GM23338 (cell line): Measurements from ENCODE around the gene C9orf40. TPM values are rescaled to one million over a fixed set of nuclear protein-coding genes. Genes with fewer than 3 reads are reported as not detected.

Experiments used
- ATAC-seq: fragments of 200-7000 bp; cut with Tn5 transposase; 3 replicates; pipeline ENCODE4 v1.9.1; 2020
- DNase-seq: peaks from one replicate; pipeline ENCODE4 v3.0.0-alpha.2; 2015; ENCODE audit warnings: low spot score
- H2AFZ ChIP-seq: fragments of 200-600 bp; sonication (generic); 2 replicates; pipeline ENCODE4 v1.8.0; 2016; ENCODE audit warnings: antibody characterized with exemption, mild to moderate bottlenecking, moderate library complexity
- H3F3A ChIP-seq: fragments of 200-600 bp; sonication (generic); replicated peaks from 2 replicates; pipeline ENCODE4 v1.8.0; 2017; ENCODE audit warnings: antibody characterized with exemption, mixed run types, low read depth
- H3K27ac ChIP-seq: fragments of 200-600 bp; sonication (generic); 2 replicates; pipeline ENCODE4 v1.6.1; 2016; ENCODE audit warnings: low read depth
- H3K27me3 ChIP-seq: fragments of 200-600 bp; sonication (generic); 2 replicates; pipeline ENCODE4 v1.8.0; 2016; ENCODE audit warnings: mild to moderate bottlenecking, mixed run types, moderate library complexity; ENCODE audit not compliant: insufficient read depth
- H3K36me3 ChIP-seq: fragments of 200-600 bp; sonication (generic); 2 replicates; pipeline ENCODE4 v1.8.0; 2016; ENCODE audit warnings: mild to moderate bottlenecking; ENCODE audit not compliant: insufficient read depth
- H3K4me1 ChIP-seq: fragments of 200-600 bp; sonication (generic); 2 replicates; pipeline ENCODE4 v1.8.0; 2016; ENCODE audit warnings: mild to moderate bottlenecking, moderate library complexity; ENCODE audit not compliant: insufficient read depth
- H3K4me2 ChIP-seq: fragments of 200-600 bp; sonication (generic); 2 replicates; pipeline ENCODE4 v1.7.1; 2017; ENCODE audit warnings: mixed run types
- H3K4me3 ChIP-seq: fragments of 200-600 bp; sonication (generic); 2 replicates; pipeline ENCODE4 v1.6.1; 2016; ENCODE audit warnings: mixed run types
- H3K79me2 ChIP-seq: fragments of 200-600 bp; sonication (generic); replicated peaks from 2 replicates; pipeline ENCODE4 v1.8.0; 2017; ENCODE audit warnings: mild to moderate bottlenecking; ENCODE audit not compliant: insufficient read depth
- H3K9me2 ChIP-seq: fragments of 200-600 bp; sonication (generic); 2 replicates; pipeline ENCODE4 v1.8.0; 2017; ENCODE audit not compliant: insufficient read depth
- H4K20me1 ChIP-seq: fragments of 200-600 bp; sonication (generic); replicated peaks from 2 replicates; pipeline ENCODE4 v1.8.0; 2017; ENCODE audit warnings: mild to moderate bottlenecking; ENCODE audit not compliant: insufficient read depth
- H3K27ac Mint-ChIP-seq: 2 replicates; pipeline ENCODE4 v1.8.0; 2020; ENCODE audit warnings: inconsistent platforms, mild to moderate bottlenecking, moderate library complexity, mixed read lengths
- H3K27me3 Mint-ChIP-seq: 3 replicates; pipeline ENCODE4 v1.8.0; 2022; ENCODE audit warnings: low read depth, mild to moderate bottlenecking, moderate library complexity, mixed read lengths, inconsistent platforms; ENCODE audit not compliant: insufficient read depth, poor library complexity
- H3K36me3 Mint-ChIP-seq: 3 replicates; pipeline ENCODE4 v1.8.0; 2021; ENCODE audit warnings: low read depth, mild to moderate bottlenecking, inconsistent platforms, moderate library complexity, mixed read lengths
- H3K4me1 Mint-ChIP-seq: 3 replicates; pipeline ENCODE4 v1.8.0; 2020; ENCODE audit warnings: mild to moderate bottlenecking, inconsistent platforms, mixed read lengths
- H3K4me3 Mint-ChIP-seq: 3 replicates; pipeline ENCODE4 v1.8.0; 2021; ENCODE audit warnings: moderate library complexity, mild to moderate bottlenecking, inconsistent platforms, mixed read lengths
- H3K9me3 Mint-ChIP-seq: 3 replicates; pipeline ENCODE4 v1.8.0; 2020; ENCODE audit warnings: moderate library complexity, mild to moderate bottlenecking, inconsistent platforms, mixed read lengths
- NANOG ChIP-seq: IDR thresholded peaks from 2 replicates; pipeline ENCODE4 v1.6.1; 2016; ENCODE audit warnings: antibody characterized with exemption, borderline replicate concordance
- STAT1 ChIP-seq: IDR thresholded peaks from one replicate; pipeline ENCODE4 v1.6.1; 2016; ENCODE audit warnings: antibody characterized with exemption; ENCODE audit not compliant: unreplicated experiment
- polyA plus RNA-seq: library from polyadenylated mRNA; unstranded; fragments of >200 nt; fragmentation: Nextera tagmentation; extraction: Ambion mirVana; gene quantifications from 2 replicates; pipeline ENCODE4 v1.2.1, GENCODE V29; 2016
- total RNA-seq: library from RNA; depleted of rRNA; stranded (reverse); fragments of >200 nt; shearing (Covaris generic); gene quantifications from 2 replicates; pipeline ENCODE4 v1.2.3, GENCODE V29; 2014
- TF ChIP-seq, protein P1 (sequence below), 2 experiments: fragments of 200-600 bp in 1 of 2; sonication (generic) in 1 of 2; conservative IDR thresholded peaks; 2 replicates each; pipeline versions ENCODE4 v1.5.1 to v1.6.1; 2016 to 2017; ENCODE audit warnings: antibody characterized with exemption in 2 of 2, low read depth in 2 of 2, mild to moderate bottlenecking in 2 of 2, moderate library complexity in 1 of 2
- TF ChIP-seq, protein P2 (sequence below): IDR thresholded peaks from 2 replicates; pipeline ENCODE4 v1.6.1; 2016; ENCODE audit warnings: antibody characterized with exemption
- TF ChIP-seq, protein P3 (sequence below): IDR thresholded peaks from one replicate; pipeline ENCODE4 v1.6.1; 2018; ENCODE audit warnings: antibody characterized with exemption; ENCODE audit not compliant: unreplicated experiment
- TF ChIP-seq, protein P4 (sequence below): fragments of 250-450 bp; sonication (Bioruptor Pico); IDR thresholded peaks from 2 replicates; pipeline ENCODE4 v1.5.0; 2020; ENCODE audit warnings: mild to moderate bottlenecking, moderate library complexity

The C9orf40 gene
- total and polyA plus RNA-seq, 2 experiments from 2014 or later: 11.1 to 11.4 TPM

DNA sequence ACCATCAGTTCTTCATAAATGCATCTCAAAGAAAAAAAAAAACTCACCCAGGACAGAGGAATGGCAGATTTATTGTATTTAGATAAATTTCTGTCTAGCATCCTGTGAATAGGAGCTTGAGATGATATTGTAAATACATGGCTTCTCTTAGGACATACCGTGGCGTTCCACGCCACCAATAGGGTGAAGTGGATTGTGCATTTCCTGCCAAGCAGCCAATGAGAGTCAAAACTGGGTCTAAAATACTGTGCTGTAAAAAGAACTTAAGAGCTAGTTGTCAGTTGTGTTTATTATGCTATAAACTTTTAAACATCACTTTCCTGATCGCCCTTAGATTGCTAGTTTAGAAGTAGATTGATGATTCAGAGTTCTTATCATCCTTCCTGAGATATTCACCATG lies 44.0 kb downstream of the C9orf40 start:
- Histone ChIP-seq H2AFZ (peak overlapping the region; percentile 78), H3K9me2 (0 out of 2 replicates have a peak, but pooled peaks cover 3% of the 10 kb centered on the region), H4K20me1 (no peaks in the 10 kb centered on the region), H3K27me3 (no peaks in the 10 kb centered on the region), H3K36me3 (no peaks in the 10 kb centered on the region), H3K4me3 (no peak overlapping the region), H3K4me1 (no peaks in the 10 kb centered on the region), H3K79me2 (no peaks in the 10 kb centered on the region), H3K4me2 (no peak overlapping the region), H3K27ac (no peak overlapping the region), H3F3A (no peaks in the 10 kb centered on the region)
- no peak for TF ChIP-seq NANOG
- TF ChIP-seq, protein P1, sequence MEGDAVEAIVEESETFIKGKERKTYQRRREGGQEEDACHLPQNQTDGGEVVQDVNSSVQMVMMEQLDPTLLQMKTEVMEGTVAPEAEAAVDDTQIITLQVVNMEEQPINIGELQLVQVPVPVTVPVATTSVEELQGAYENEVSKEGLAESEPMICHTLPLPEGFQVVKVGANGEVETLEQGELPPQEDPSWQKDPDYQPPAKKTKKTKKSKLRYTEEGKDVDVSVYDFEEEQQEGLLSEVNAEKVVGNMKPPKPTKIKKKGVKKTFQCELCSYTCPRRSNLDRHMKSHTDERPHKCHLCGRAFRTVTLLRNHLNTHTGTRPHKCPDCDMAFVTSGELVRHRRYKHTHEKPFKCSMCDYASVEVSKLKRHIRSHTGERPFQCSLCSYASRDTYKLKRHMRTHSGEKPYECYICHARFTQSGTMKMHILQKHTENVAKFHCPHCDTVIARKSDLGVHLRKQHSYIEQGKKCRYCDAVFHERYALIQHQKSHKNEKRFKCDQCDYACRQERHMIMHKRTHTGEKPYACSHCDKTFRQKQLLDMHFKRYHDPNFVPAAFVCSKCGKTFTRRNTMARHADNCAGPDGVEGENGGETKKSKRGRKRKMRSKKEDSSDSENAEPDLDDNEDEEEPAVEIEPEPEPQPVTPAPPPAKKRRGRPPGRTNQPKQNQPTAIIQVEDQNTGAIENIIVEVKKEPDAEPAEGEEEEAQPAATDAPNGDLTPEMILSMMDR (conservative IDR thresholded peaks at IDR 0.05; ENCODE audit: low read depth in 2 of 2): 0 out of 4 replicates have a peak, but pooled peaks of 1 of the 2 experiments have one; percentile 8
- Mint-ChIP-seq H3K27me3 (no peaks in the 10 kb centered on the region), H3K27ac (no peak overlapping the region), H3K9me3 (peaks cover 3% of the 10 kb centered on the region; the same call in 1 of the 3 replicates), H3K4me1 (no peaks in the 10 kb centered on the region), H3K4me3 (no peak overlapping the region), H3K36me3 (no peaks in the 10 kb centered on the region)
- no peak for ATAC-seq
- DNase-seq: no peak

DNA sequence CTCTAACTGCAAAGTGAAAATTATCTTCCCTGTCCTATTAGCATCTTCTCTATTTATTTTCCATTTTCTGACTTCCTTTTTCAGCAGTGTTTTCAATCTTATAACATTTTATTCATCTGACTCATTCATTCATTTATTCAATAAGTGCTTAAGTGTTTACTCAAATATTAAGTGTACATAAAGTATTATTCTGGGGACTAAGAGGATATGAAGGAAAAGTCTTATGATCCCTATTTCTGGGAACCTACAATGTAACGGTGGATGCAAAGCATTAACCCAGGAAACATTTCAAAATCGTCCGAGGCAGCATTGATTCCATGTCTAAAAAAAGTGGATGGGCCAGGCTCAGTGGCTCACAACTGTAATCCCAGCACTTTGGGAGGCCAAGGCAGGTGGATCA lies 45.6 kb downstream of the C9orf40 start:
- Histone ChIP-seq H3K4me1 (no peaks in the 10 kb centered on the region), H3K4me3 (no peak overlapping the region), H3F3A (no peaks in the 10 kb centered on the region), H3K27ac (no peak overlapping the region), H3K9me2 (0 out of 2 replicates have a peak, but pooled peaks cover 3% of the 10 kb centered on the region), H2AFZ (no peak overlapping the region), H3K4me2 (no peak overlapping the region), H3K27me3 (no peaks in the 10 kb centered on the region), H3K36me3 (no peaks in the 10 kb centered on the region), H3K79me2 (no peaks in the 10 kb centered on the region), H4K20me1 (no peaks in the 10 kb centered on the region)
- no peaks in the 10 kb centered on the region for H3K36me3 Mint-ChIP-seq
- TF ChIP-seq, protein P2, sequence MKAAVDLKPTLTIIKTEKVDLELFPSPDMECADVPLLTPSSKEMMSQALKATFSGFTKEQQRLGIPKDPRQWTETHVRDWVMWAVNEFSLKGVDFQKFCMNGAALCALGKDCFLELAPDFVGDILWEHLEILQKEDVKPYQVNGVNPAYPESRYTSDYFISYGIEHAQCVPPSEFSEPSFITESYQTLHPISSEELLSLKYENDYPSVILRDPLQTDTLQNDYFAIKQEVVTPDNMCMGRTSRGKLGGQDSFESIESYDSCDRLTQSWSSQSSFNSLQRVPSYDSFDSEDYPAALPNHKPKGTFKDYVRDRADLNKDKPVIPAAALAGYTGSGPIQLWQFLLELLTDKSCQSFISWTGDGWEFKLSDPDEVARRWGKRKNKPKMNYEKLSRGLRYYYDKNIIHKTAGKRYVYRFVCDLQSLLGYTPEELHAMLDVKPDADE: no peak
- no peak for TF ChIP-seq STAT1
- TF ChIP-seq, protein P3, sequence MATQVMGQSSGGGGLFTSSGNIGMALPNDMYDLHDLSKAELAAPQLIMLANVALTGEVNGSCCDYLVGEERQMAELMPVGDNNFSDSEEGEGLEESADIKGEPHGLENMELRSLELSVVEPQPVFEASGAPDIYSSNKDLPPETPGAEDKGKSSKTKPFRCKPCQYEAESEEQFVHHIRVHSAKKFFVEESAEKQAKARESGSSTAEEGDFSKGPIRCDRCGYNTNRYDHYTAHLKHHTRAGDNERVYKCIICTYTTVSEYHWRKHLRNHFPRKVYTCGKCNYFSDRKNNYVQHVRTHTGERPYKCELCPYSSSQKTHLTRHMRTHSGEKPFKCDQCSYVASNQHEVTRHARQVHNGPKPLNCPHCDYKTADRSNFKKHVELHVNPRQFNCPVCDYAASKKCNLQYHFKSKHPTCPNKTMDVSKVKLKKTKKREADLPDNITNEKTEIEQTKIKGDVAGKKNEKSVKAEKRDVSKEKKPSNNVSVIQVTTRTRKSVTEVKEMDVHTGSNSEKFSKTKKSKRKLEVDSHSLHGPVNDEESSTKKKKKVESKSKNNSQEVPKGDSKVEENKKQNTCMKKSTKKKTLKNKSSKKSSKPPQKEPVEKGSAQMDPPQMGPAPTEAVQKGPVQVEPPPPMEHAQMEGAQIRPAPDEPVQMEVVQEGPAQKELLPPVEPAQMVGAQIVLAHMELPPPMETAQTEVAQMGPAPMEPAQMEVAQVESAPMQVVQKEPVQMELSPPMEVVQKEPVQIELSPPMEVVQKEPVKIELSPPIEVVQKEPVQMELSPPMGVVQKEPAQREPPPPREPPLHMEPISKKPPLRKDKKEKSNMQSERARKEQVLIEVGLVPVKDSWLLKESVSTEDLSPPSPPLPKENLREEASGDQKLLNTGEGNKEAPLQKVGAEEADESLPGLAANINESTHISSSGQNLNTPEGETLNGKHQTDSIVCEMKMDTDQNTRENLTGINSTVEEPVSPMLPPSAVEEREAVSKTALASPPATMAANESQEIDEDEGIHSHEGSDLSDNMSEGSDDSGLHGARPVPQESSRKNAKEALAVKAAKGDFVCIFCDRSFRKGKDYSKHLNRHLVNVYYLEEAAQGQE: no peak
- TF ChIP-seq, protein P4, sequence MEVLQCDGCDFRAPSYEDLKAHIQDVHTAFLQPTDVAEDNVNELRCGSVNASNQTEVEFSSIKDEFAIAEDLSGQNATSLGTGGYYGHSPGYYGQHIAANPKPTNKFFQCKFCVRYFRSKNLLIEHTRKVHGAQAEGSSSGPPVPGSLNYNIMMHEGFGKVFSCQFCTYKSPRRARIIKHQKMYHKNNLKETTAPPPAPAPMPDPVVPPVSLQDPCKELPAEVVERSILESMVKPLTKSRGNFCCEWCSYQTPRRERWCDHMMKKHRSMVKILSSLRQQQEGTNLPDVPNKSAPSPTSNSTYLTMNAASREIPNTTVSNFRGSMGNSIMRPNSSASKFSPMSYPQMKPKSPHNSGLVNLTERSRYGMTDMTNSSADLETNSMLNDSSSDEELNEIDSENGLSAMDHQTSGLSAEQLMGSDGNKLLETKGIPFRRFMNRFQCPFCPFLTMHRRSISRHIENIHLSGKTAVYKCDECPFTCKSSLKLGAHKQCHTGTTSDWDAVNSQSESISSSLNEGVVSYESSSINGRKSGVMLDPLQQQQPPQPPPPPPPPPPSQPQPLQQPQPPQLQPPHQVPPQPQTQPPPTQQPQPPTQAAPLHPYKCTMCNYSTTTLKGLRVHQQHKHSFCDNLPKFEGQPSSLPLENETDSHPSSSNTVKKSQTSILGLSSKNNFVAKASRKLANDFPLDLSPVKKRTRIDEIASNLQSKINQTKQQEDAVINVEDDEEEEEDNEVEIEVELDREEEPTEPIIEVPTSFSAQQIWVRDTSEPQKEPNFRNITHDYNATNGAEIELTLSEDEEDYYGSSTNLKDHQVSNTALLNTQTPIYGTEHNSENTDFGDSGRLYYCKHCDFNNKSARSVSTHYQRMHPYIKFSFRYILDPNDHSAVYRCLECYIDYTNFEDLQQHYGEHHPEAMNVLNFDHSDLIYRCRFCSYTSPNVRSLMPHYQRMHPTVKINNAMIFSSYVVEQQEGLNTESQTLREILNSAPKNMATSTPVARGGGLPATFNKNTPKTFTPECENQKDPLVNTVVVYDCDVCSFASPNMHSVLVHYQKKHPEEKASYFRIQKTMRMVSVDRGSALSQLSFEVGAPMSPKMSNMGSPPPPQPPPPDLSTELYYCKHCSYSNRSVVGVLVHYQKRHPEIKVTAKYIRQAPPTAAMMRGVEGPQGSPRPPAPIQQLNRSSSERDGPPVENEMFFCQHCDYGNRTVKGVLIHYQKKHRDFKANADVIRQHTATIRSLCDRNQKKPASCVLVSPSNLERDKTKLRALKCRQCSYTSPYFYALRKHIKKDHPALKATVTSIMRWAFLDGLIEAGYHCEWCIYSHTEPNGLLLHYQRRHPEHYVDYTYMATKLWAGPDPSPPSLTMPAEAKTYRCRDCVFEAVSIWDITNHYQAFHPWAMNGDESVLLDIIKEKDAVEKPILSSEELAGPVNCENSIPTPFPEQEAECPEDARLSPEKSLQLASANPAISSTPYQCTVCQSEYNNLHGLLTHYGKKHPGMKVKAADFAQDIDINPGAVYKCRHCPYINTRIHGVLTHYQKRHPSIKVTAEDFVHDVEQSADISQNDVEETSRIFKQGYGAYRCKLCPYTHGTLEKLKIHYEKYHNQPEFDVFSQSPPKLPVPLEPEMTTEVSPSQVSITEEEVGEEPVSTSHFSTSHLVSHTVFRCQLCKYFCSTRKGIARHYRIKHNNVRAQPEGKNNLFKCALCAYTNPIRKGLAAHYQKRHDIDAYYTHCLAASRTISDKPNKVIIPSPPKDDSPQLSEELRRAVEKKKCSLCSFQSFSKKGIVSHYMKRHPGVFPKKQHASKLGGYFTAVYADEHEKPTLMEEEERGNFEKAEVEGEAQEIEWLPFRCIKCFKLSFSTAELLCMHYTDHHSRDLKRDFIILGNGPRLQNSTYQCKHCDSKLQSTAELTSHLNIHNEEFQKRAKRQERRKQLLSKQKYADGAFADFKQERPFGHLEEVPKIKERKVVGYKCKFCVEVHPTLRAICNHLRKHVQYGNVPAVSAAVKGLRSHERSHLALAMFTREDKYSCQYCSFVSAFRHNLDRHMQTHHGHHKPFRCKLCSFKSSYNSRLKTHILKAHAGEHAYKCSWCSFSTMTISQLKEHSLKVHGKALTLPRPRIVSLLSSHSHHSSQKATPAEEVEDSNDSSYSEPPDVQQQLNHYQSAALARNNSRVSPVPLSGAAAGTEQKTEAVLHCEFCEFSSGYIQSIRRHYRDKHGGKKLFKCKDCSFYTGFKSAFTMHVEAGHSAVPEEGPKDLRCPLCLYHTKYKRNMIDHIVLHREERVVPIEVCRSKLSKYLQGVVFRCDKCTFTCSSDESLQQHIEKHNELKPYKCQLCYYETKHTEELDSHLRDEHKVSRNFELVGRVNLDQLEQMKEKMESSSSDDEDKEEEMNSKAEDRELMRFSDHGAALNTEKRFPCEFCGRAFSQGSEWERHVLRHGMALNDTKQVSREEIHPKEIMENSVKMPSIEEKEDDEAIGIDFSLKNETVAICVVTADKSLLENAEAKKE (CRISPR knock-in tag): no peak
- no peak for TF ChIP-seq NANOG
- no peak overlapping the region for H3K4me3 Mint-ChIP-seq
- no peak for DNase-seq
- peaks cover 2% of the 10 kb centered on the region; the same call in 1 of the 3 replicates for H3K9me3 Mint-ChIP-seq
- no peaks in the 10 kb centered on the region for H3K4me1 Mint-ChIP-seq
- peaks cover 2% of the 10 kb centered on the region for H3K27me3 Mint-ChIP-seq
- ATAC-seq: no peak
- H3K27ac Mint-ChIP-seq: no peak overlapping the region
